Activated B cell treated with CpG ODN at 0.5 μM for 24 hours (primary cell): ENCODE results near the gene ICOS. TPM values are rescaled to one million over a fixed set of nuclear protein-coding genes. Genes with fewer than 3 reads are reported as not detected.

ENCODE experiments used
- ATAC-seq: fragments of 200-7000 bp; cut with Tn5 transposase; one replicate; pipeline ENCODE4 v1.10.0; 2021; ENCODE audit warnings: low read depth, mild to moderate bottlenecking, moderate library complexity
- CTCF ChIA-PET: fragments of 350-600 bp; sonication (Branson Sonifier 250); formaldehyde crosslinking; loops from one replicate; lab custom pipeline; 2021; ENCODE audit warnings: antibody characterized with exemption; lab: Charles Lee
- POLR2A ChIA-PET: fragments of 350-600 bp; sonication (Branson Sonifier 250); formaldehyde crosslinking; loops from one replicate; lab custom pipeline; 2021; ENCODE audit warnings: antibody characterized with exemption; lab: Charles Lee
- DNase-seq: peaks from one replicate; pipeline ENCODE4 v3.0.0; 2022
- H3K27ac Mint-ChIP-seq: one replicate; pipeline ENCODE4 v1.8.0; 2020; ENCODE audit warnings: mixed read lengths
- H3K27me3 Mint-ChIP-seq: one replicate; pipeline ENCODE4 v1.8.0; 2021; ENCODE audit warnings: mixed read lengths
- H3K36me3 Mint-ChIP-seq: one replicate; pipeline ENCODE4 v1.8.0; 2021; ENCODE audit warnings: low read depth, mixed read lengths
- H3K4me1 Mint-ChIP-seq: one replicate; pipeline ENCODE4 v1.8.0; 2021; ENCODE audit warnings: mixed read lengths
- H3K4me3 Mint-ChIP-seq: one replicate; pipeline ENCODE4 v1.8.0; 2020; ENCODE audit warnings: mild to moderate bottlenecking, mixed read lengths
- H3K9me3 Mint-ChIP-seq: one replicate; pipeline ENCODE4 v1.8.0; 2020; ENCODE audit warnings: mixed read lengths
- CTCF ChIP-seq: fragments of 200-600 bp; IDR thresholded peaks from one replicate; pipeline ENCODE4 v1.8.0; 2022; ENCODE audit warnings: antibody characterized with exemption, mild to moderate bottlenecking
- intact Hi-C: fragments of 100-400 bp; cut with micrococcal nuclease; formaldehyde crosslinking; loops from one replicate; pipeline ENCODE4 v1.15.1; 2024
- total RNA-seq: library from RNA; stranded (reverse); gene quantifications from 2 replicates; pipeline ENCODE4 v1.2.3, GENCODE V29; 2022

Gene ICOS
- total RNA-seq, 1 donor from 2014 or later: not detected

GRCh38 chr2:203908066-203908796 is 28.3 kb upstream of the ICOS start:
- no peaks in the 10 kb centered on the region for H3K9me3 Mint-ChIP-seq
- intact Hi-C loops: loop anchor here (2.0 to 5.0 kb wide), 3 partner anchors 37 to 683 kb away; no protein-coding TSS in a partner anchor
- ChIA-PET CTCF (interaction anchor here (1.1 kb wide), 1 partner anchor 10 kb away, joined by 4 read pairs; no protein-coding TSS in a partner anchor), POLR2A (no interaction called here)
- no peaks in the 10 kb centered on the region for H3K36me3 Mint-ChIP-seq
- TF ChIP-seq CTCF: no peak
- H3K4me1 Mint-ChIP-seq: peaks cover 12% of the 10 kb centered on the region
- ATAC-seq (no peak), DNase-seq (no peak)
- H3K4me3 Mint-ChIP-seq: no peak overlapping the region
- no peak overlapping the region for H3K27ac Mint-ChIP-seq
- H3K27me3 Mint-ChIP-seq: peaks cover 4% of the 10 kb centered on the region

- H3K4me3 Mint-ChIP-seq: no peak overlapping the region
- peaks cover 12% of the 10 kb centered on the region for H3K4me1 Mint-ChIP-seq
- intact Hi-C loops: loop anchor here (1.0 to 5.0 kb wide), 5 partner anchors 38 to 684 kb away; no protein-coding TSS in a partner anchor
- peaks cover 6% of the 10 kb centered on the region for H3K27me3 Mint-ChIP-seq
- no peaks in the 10 kb centered on the region for H3K36me3 Mint-ChIP-seq
- ChIA-PET POLR2A (no interaction called here), CTCF (interaction anchor here (1.0 to 2.0 kb wide), 4 partner anchors 11 to 684 kb away, joined by 3 to 6 read pairs (median 5); no protein-coding TSS in a partner anchor)
- H3K9me3 Mint-ChIP-seq: no peaks in the 10 kb centered on the region
- DNase-seq: no peak
- no peak for ATAC-seq
- H3K27ac Mint-ChIP-seq: no peak overlapping the region
- no peak for TF ChIP-seq CTCF
Observed at GRCh38 chr2:203908797-203909185, 27.8 kb upstream of the ICOS start.

- Mint-ChIP-seq H3K27me3 (peaks cover 12% of the 10 kb centered on the region), H3K27ac (no peak overlapping the region), H3K4me1 (peaks cover 12% of the 10 kb centered on the region), H3K9me3 (no peaks in the 10 kb centered on the region), H3K36me3 (no peaks in the 10 kb centered on the region), H3K4me3 (no peak overlapping the region)
- TF ChIP-seq CTCF: no peak
- POLR2A ChIA-PET: no interaction called here
- no peak for DNase-seq
- peak; percentile 28 for ATAC-seq
- intact Hi-C loops: loop anchor here (1.0 to 5.0 kb wide), 5 partner anchors 39 to 685 kb away; no protein-coding TSS in a partner anchor
- CTCF ChIA-PET: interaction anchor here (0.7 to 2.0 kb wide), 7 partner anchors 12 to 684 kb away, joined by 3 to 6 read pairs (median 4); no protein-coding TSS in a partner anchor
Observed at GRCh38 chr2:203909261-203909967, 27.1 kb upstream of the ICOS start.

GRCh38 chr2:203909974-203910373 is 26.6 kb upstream of the ICOS start:
- intact Hi-C loops: loop anchor here (1.0 to 5.0 kb wide), 5 partner anchors 39 to 685 kb away; no protein-coding TSS in a partner anchor
- Mint-ChIP-seq H3K27me3 (peaks cover 18% of the 10 kb centered on the region), H3K36me3 (no peaks in the 10 kb centered on the region), H3K4me1 (peaks cover 16% of the 10 kb centered on the region), H3K4me3 (no peak overlapping the region), H3K27ac (no peak overlapping the region), H3K9me3 (no peaks in the 10 kb centered on the region)
- DNase-seq (no peak), ATAC-seq (no peak)
- no peak for TF ChIP-seq CTCF
- CTCF ChIA-PET: interaction anchor here (0.7 to 2.0 kb wide), 6 partner anchors 38 to 685 kb away, joined by 3 to 6 read pairs (median 4); no protein-coding TSS in a partner anchor
- POLR2A ChIA-PET: no interaction called here

GRCh38 chr2:203913947-203914346 is 22.6 kb upstream of the ICOS start:
- no peaks in the 10 kb centered on the region for H3K36me3 Mint-ChIP-seq
- no peak overlapping the region for H3K27ac Mint-ChIP-seq
- ChIA-PET CTCF (no interaction called here), POLR2A (no interaction called here)
- intact Hi-C loops: no loop called here
- H3K9me3 Mint-ChIP-seq: no peaks in the 10 kb centered on the region
- no peak for ATAC-seq
- H3K4me3 Mint-ChIP-seq: no peak overlapping the region
- no peak for DNase-seq
- TF ChIP-seq CTCF: no peak
- H3K27me3 Mint-ChIP-seq: peaks cover 28% of the 10 kb centered on the region
- H3K4me1 Mint-ChIP-seq: peaks cover 14% of the 10 kb centered on the region
